ENCODE results near the gene DDIT4L.
"Not testable (repeated sequence)": the region's sequence is repeated elsewhere in the genome, so short reads cannot be mapped to it uniquely, and the experiment has no call there.

DDIT4L gene

GRCh38 chr4:100189820-100190642 lies at the start of gene DDIT4L:
TSS of gene DDIT4L (minus strand) at chr4:100190468. CDS start at chr4:100189983, 485 bp downstream.
- ATAC-seq: peak; percentile 27 to 29

GRCh38 chr4:100240008-100240407 lies 49.7 kb upstream of the DDIT4L start:
- ATAC-seq: no peak

- no peak for ATAC-seq
Measured at GRCh38 chr4:100224721-100225120, 34.5 kb upstream of the DDIT4L start.

- ATAC-seq: no peak
Measured at GRCh38 chr4:100224160-100224559, 33.9 kb upstream of the DDIT4L start.

- ATAC-seq: no peak
Measured at GRCh38 chr4:100208964-100209363, 18.7 kb upstream of the DDIT4L start.

GRCh38 chr4:100208459-100208858 lies 18.2 kb upstream of the DDIT4L start:
- no peak for ATAC-seq

GRCh38 chr4:100206850-100207249 lies 16.6 kb upstream of the DDIT4L start:
- ATAC-seq: no peak

- no peak for ATAC-seq
Measured at GRCh38 chr4:100198061-100198460, 7.8 kb upstream of the DDIT4L start.

GRCh38 chr4:100196388-100197071 lies 6.3 kb upstream of the DDIT4L start:
- ATAC-seq: not testable (repeated sequence)

- no peak for ATAC-seq
Measured at GRCh38 chr4:100190643-100191600, 654 bp upstream of the DDIT4L start.

GRCh38 chr4:100188829-100189228 lies 1.4 kb downstream of the DDIT4L start:
- no peak for ATAC-seq

GRCh38 chr4:100187781-100188180 lies 2.5 kb downstream of the DDIT4L start:
- ATAC-seq: no peak

- no peak for ATAC-seq
Measured at GRCh38 chr4:100184787-100185186, 5.5 kb downstream of the DDIT4L start.

- no peak for ATAC-seq
Measured at GRCh38 chr4:100177855-100178254, 12.4 kb downstream of the DDIT4L start.

- ATAC-seq: no peak
Measured at GRCh38 chr4:100177126-100177525, 13.1 kb downstream of the DDIT4L start.

GRCh38 chr4:100175858-100176257 lies 14.4 kb downstream of the DDIT4L start:
- no peak for ATAC-seq

GRCh38 chr4:100174985-100175383 lies 15.3 kb downstream of the DDIT4L start:
- no peak for ATAC-seq

GRCh38 chr4:100170986-100171385 lies 19.3 kb downstream of the DDIT4L start:
- ATAC-seq: no peak

- ATAC-seq: no peak
Measured at GRCh38 chr4:100169491-100170485, 20.5 kb downstream of the DDIT4L start.

- ATAC-seq: no peak
Measured at GRCh38 chr4:100168521-100168920, 21.7 kb downstream of the DDIT4L start.

GRCh38 chr4:100166297-100167039 lies 23.8 kb downstream of the DDIT4L start:
- ATAC-seq: no peak
